ENCODE results near the gene BTBD9.

- TF ChIP-seq CTCF (conservative IDR thresholded peaks at IDR 0.05) (no peak), EZH2 (IDR thresholded peaks at IDR 0.05; ENCODE audit: low read depth) (no peak)
Observed at GRCh38 chr6:38510205-38510604, 129.5 kb downstream of the BTBD9 start.

Data from PC-9 (cell line).